ENCODE data around the gene TM4SF4. TPM values are rescaled to one million over a fixed set of nuclear protein-coding genes. Genes with fewer than 3 reads are reported as not detected.

TM4SF4 gene
- total and polyA plus RNA-seq, 8 donors = 0.13 to 2.0 (median 0.21) TPM; not detected in 3

DNA sequence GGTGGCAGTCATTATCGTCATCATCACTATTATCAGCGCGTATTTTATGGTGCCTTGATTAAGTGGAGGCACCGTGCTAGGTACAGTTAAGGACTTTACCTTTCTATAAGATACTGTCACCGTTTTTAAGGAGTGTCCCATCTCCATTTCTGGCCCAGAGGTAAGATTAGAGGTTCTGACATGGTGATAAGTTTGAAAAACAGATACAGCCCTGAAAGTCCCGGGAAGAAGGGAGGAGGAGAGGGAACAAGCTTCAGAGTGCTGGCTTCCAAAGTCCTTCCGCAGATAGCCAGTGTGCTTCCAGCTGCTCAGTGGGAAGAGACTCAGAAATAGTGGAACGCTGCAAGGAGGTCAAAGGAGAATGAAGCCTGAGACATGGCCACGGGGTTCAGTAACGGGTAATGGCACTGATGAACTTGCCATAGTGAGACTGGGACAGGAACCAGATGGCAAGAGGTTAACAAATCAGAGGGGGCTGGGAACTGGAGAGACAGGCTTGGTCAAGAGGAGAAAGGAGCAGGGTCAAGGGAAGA, 9.1 kb upstream of the TM4SF4 start:
- no peak for ATAC-seq
- no peaks in the 10 kb centered on the region for H3K4me1 ChIP-seq
- no peaks in the 10 kb centered on the region for H3K36me3 ChIP-seq
- no peak overlapping the region for H3K27ac ChIP-seq
- intact Hi-C loops (cut with DNase I) = no loop called here
- TF ChIP-seq, protein P1, sequence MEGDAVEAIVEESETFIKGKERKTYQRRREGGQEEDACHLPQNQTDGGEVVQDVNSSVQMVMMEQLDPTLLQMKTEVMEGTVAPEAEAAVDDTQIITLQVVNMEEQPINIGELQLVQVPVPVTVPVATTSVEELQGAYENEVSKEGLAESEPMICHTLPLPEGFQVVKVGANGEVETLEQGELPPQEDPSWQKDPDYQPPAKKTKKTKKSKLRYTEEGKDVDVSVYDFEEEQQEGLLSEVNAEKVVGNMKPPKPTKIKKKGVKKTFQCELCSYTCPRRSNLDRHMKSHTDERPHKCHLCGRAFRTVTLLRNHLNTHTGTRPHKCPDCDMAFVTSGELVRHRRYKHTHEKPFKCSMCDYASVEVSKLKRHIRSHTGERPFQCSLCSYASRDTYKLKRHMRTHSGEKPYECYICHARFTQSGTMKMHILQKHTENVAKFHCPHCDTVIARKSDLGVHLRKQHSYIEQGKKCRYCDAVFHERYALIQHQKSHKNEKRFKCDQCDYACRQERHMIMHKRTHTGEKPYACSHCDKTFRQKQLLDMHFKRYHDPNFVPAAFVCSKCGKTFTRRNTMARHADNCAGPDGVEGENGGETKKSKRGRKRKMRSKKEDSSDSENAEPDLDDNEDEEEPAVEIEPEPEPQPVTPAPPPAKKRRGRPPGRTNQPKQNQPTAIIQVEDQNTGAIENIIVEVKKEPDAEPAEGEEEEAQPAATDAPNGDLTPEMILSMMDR (IDR thresholded peaks at IDR 0.05) = no peak
- no peak for DNase-seq
- no peak overlapping the region for H3K4me3 ChIP-seq
- H3K9me3 ChIP-seq = no peaks in the 10 kb centered on the region
- H3K27me3 ChIP-seq = no peaks in the 10 kb centered on the region

DNA sequence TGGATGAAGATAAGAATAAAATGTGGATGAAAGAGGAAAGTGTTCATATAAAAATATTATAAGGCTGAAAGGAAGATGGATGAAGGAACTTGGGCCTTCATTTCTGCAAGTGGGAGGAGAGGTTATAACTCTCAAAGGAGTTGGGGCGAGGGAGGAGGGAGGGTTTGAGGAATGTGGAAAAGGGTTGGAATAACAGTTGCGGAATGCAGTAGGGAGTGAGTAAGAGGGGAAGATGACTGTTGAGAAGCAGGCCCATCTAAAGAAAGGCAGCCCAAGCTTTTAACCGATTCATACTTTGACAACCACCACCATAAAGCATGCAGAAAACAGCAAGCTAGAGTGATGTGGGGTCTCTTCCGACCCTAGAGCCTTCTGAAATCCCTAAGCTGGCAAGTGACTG, 8.3 kb upstream of the TM4SF4 start:
- peaks cover 0 to under 1% of the 10 kb centered on the region in 2 donors for H3K4me1 ChIP-seq
- H3K36me3 ChIP-seq = no peaks in the 10 kb centered on the region
- H3K27ac ChIP-seq = no peak overlapping the region
- ATAC-seq (peak; percentile 70), DNase-seq (no peak)
- H3K4me3 ChIP-seq = no peak overlapping the region
- intact Hi-C loops (cut with DNase I) = no loop called here
- TF ChIP-seq, protein P1 (IDR thresholded peaks at IDR 0.05) = no peak
- no peaks in the 10 kb centered on the region for H3K27me3 ChIP-seq
- H3K9me3 ChIP-seq = no peaks in the 10 kb centered on the region

DNA sequence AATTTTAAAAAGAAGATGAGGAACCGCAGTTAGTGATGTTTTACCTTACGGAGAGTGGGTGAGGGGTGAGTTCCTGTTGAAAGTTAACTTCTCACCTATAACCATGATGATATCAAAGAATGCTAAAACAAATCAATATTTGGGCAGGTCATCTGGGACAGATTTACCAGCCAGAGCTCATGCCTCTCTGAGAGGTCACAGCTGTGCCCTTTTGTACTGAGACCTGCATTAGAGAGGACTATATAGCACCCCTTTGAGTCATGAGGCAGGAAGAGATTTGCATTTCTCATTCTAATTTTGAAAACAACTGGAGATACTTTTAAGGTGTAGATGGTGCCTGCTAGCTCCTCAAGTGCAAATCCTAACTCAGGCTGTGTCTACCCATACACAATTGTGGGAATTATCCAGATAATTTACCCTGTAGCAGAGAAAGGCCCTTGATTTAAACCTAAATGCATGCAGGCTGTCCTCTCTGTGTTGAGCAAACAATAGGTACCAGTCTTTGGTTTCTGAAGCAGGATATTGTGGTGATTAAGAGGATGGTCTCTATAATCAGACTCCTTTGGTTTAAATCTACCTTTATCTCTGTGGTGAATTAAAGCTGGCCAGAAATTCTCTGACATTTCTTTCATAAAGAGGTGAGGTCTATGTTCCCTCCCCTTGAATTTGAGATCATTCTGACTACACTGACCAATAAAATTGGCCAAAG, 5.8 kb upstream of the TM4SF4 start:
- Histone ChIP-seq H3K9me3 (no peaks in the 10 kb centered on the region), H3K27ac (no peak overlapping the region), H3K36me3 (no peaks in the 10 kb centered on the region), H3K4me3 (no peak overlapping the region), H3K4me1 (peaks cover 12 to 24% of the 10 kb centered on the region in 2 donors), H3K27me3 (no peaks in the 10 kb centered on the region)
- DNase-seq (no peak), ATAC-seq (no peak)
- TF ChIP-seq, protein P1 (IDR thresholded peaks at IDR 0.05) = no peak
- intact Hi-C loops (cut with DNase I) = no loop called here

DNA sequence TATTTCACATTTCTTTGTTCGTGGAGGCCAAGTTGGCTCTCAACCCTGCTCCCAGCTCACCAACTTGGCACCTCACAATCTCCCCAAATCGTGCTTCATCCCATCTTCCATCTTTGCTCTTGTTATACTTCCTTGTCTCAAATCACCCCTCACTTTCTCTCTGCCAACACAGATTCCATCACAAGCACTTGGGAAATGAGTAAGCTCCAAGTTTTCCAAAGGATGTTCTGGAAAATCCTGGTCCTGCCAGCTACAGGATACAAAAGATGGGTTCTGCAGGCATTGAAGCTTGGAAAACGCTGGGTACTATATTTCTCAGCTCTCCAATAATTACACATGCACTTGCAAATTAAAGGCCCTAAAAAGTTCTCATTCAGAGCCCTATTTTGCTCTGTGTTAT, 4.1 kb upstream of the TM4SF4 start:
- peak overlapping the region in 1 of 2 donors; percentile 8 for H3K27ac ChIP-seq
- TF ChIP-seq, protein P1 (IDR thresholded peaks at IDR 0.05) = no peak
- ATAC-seq = no peak

DNA sequence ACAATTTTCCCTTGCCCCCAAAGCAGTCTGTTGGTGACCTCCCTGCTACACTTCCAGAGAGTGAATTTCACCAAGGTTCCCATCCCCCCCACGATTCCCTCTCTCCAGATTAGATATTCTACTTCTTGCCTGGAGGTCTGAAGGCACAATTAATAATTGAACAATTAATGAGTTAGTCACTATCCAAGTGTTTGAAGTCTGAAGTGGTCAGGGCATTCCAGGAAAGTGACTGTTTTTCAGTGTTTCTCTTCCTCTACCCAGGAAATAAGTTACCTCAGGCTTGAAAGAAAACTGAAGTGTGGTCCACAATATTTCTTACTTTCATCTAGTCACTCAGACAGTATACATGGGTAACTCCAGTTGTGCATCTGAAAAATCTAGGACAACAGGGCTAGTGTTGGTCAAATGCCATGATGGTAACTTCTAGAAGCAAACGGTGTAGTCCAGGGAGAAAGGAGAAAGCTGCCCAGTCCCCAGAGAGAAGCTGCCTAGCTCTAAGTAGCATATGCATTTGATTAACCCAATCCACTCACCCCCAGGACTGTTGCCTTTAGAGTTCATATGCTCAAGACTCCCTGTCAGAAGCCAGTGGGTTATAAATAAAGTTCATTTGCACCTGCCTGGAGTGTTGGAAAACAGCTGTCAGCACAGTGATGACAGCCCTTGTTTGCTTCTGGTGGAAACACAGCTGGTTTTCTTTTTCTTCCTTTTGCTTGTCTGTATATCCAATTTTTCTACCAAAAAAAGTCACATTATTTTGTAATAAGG, 2.3 kb upstream of the TM4SF4 start:
- Histone ChIP-seq H3K27me3 (no peaks in the 10 kb centered on the region), H3K36me3 (no peaks in the 10 kb centered on the region), H3K4me1 (peaks cover 17 to 40% of the 10 kb centered on the region in 2 donors), H3K9me3 (no peaks in the 10 kb centered on the region), H3K4me3 (no peak overlapping the region), H3K27ac (peak overlapping the region; percentile 46 to 77)
- intact Hi-C loops (cut with DNase I) = no loop called here
- DNase-seq (no peak), ATAC-seq (peak; percentile 8)
- TF ChIP-seq, protein P1 (IDR thresholded peaks at IDR 0.05) = no peak

More for the DNA sequence above, 4.1 kb upstream of the TM4SF4 start:
- Histone ChIP-seq H3K36me3 (no peaks in the 10 kb centered on the region), H3K9me3 (no peaks in the 10 kb centered on the region), H3K4me3 (no peak overlapping the region), H3K27me3 (no peaks in the 10 kb centered on the region), H3K4me1 (peaks cover 17 to 36% of the 10 kb centered on the region in 2 donors)
- DNase-seq = no peak
- intact Hi-C loops (cut with DNase I) = no loop called here

Data from left lung (tissue), 10 donors.